Endodermal cell (in vitro differentiated cells): ENCODE results near the gene NOXA1. TPM values are rescaled to one million over a fixed set of nuclear protein-coding genes. Genes with fewer than 3 reads are reported as not detected.

Experiments used
- DNase-seq: peaks from one replicate; pipeline ENCODE4 v3.0.0-alpha.2; 2017
- H3K27ac ChIP-seq: 2 replicates; pipeline ENCODE4 v1.5.1; 2013; ENCODE audit warnings: mild to moderate bottlenecking, low read depth, low read length, moderate library complexity
- H3K27me3 ChIP-seq: 2 replicates; pipeline ENCODE4 v1.6.1; 2013; ENCODE audit warnings: mild to moderate bottlenecking, low read length, moderate library complexity; ENCODE audit not compliant: insufficient read depth, control insufficient read depth, poor library complexity, severe bottlenecking
- H3K36me3 ChIP-seq: 2 replicates; pipeline ENCODE4 v1.7.0; 2013; ENCODE audit warnings: mild to moderate bottlenecking, low read length, moderate library complexity; ENCODE audit not compliant: control insufficient read depth, insufficient read depth
- H3K4me1 ChIP-seq: one replicate; pipeline ENCODE4 v1.7.0; 2013; ENCODE audit warnings: low read length; ENCODE audit not compliant: control insufficient read depth, insufficient read depth
- H3K4me3 ChIP-seq: 2 replicates; pipeline ENCODE4 v1.5.1; 2013; ENCODE audit warnings: mild to moderate bottlenecking, low read length, moderate library complexity
- H3K9ac ChIP-seq: 2 replicates; pipeline ENCODE4 v1.6.1; 2013; ENCODE audit warnings: mild to moderate bottlenecking, low read length, moderate library complexity; ENCODE audit not compliant: poor library complexity, severe bottlenecking; ENCODE audit errors: extremely low read depth
- H3K9me3 ChIP-seq: 2 replicates; pipeline ENCODE4 v1.6.1; 2013; ENCODE audit warnings: mild to moderate bottlenecking, low read length, moderate library complexity; ENCODE audit not compliant: control insufficient read depth
- H3K27ac Mint-ChIP-seq: 2 replicates; pipeline ENCODE4 v1.8.0; 2020; ENCODE audit warnings: mixed read lengths
- H3K27me3 Mint-ChIP-seq: 2 replicates; pipeline ENCODE4 v1.8.0; 2021; ENCODE audit warnings: mild to moderate bottlenecking, mixed read lengths; ENCODE audit not compliant: insufficient read depth
- H3K36me3 Mint-ChIP-seq: 2 replicates; pipeline ENCODE4 v1.8.0; 2020; ENCODE audit warnings: low read depth, mixed read lengths
- H3K4me1 Mint-ChIP-seq: 2 replicates; pipeline ENCODE4 v1.8.0; 2020; ENCODE audit warnings: mixed read lengths
- H3K4me3 Mint-ChIP-seq: 2 replicates; pipeline ENCODE4 v1.8.0; 2020; ENCODE audit warnings: mild to moderate bottlenecking, moderate library complexity, mixed read lengths
- H3K9me3 Mint-ChIP-seq: 2 replicates; pipeline ENCODE4 v1.8.0; 2020; ENCODE audit warnings: mild to moderate bottlenecking, mixed read lengths
- WGBS, 2 experiments: methylation state at CpG; one replicate each; pipeline versions ENCODE4 v1.1.5 to v1.1.7; 2013; ENCODE audit warnings: missing lambda C conversion rate in 2 of 2, mixed read lengths in 1 of 2; ENCODE audit not compliant: insufficient coverage in 1 of 2, insufficient read length in 1 of 2; 5-methylcytosine and 5-hydroxymethylcytosine counted together
- total RNA-seq, 2 donors: library from RNA; stranded (reverse); fragmentation: NEBNext Ultra II Directional in 1 of 2; extraction: Animal tissue kit (Norgen Biotek cat#: 25700) in 1 of 2; gene quantifications; 2 replicates in 1 of 2; 3 replicates in 1 of 2; pipeline ENCODE4 v1.2.1, GENCODE V29; 2021
- TF ChIP-seq, protein P1 (sequence below): fragments of 200-600 bp; sonication (generic); conservative IDR thresholded peaks from 2 replicates; pipeline ENCODE4 v1.5.0; 2021; ENCODE audit warnings: antibody characterized with exemption, mild to moderate bottlenecking

Gene NOXA1
- total RNA-seq, 2 donors from 2014 or later = 5.0 to 5.9 TPM

DNA sequence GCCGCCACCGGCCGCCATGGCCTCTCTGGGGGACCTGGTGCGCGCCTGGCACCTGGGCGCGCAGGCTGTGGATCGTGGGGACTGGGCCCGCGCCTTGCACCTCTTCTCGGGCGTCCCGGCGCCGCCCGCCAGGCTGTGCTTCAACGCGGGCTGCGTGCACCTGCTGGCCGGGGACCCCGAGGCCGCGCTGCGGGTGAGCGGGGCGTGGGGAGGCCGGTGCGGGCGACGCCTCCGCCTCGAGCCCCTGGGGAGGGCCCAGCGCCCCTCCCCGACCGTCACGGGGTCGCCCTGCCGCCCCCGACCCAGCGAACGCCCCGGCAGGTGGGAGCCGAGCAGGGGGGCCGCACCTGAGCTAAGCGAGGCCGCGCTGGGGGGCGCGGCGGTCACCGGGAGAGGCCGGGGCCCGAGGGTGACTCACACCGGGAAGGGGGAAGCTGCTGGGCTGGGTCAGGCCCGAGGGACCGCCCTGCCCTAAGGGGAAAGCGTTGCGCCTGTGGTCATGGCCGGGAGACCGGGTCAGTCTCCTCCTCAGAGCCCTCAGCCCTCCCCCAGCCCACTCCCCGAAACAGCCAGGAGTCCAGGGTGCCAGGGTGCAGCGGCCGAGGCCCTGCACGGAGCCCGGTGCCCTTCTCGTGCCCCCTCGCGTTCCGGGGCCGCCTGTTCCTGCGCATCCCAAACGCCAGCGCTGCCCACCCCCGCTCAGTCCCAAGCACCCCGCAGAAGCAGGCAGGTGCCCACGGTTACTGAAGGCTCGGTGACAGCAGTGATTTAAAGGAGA lies 510 bp downstream of the NOXA1 start:
- 30 to 83% methylated on average over 15 to 77 of the region's 77 CpGs for WGBS, 2 experiments
- Histone ChIP-seq H3K27me3 (no peaks in the 10 kb centered on the region), H3K36me3 (peaks cover 5% of the 10 kb centered on the region), H3K9me3 (no peaks in the 10 kb centered on the region), H3K9ac (peak overlapping the region; percentile 20), H3K4me3 (peak overlapping the region; percentile 45), H3K27ac (no peak overlapping the region), H3K4me1 (no peaks in the 10 kb centered on the region)
- DNase-seq = no peak
- H3K27me3 Mint-ChIP-seq = peaks cover 8% of the 10 kb centered on the region
- no peak overlapping the region for H3K27ac Mint-ChIP-seq
- peak overlapping the region; percentile 76 for H3K4me3 Mint-ChIP-seq
- peaks cover 4% of the 10 kb centered on the region for H3K4me1 Mint-ChIP-seq
- peaks cover 2% of the 10 kb centered on the region for H3K36me3 Mint-ChIP-seq
- TF ChIP-seq, protein P1, sequence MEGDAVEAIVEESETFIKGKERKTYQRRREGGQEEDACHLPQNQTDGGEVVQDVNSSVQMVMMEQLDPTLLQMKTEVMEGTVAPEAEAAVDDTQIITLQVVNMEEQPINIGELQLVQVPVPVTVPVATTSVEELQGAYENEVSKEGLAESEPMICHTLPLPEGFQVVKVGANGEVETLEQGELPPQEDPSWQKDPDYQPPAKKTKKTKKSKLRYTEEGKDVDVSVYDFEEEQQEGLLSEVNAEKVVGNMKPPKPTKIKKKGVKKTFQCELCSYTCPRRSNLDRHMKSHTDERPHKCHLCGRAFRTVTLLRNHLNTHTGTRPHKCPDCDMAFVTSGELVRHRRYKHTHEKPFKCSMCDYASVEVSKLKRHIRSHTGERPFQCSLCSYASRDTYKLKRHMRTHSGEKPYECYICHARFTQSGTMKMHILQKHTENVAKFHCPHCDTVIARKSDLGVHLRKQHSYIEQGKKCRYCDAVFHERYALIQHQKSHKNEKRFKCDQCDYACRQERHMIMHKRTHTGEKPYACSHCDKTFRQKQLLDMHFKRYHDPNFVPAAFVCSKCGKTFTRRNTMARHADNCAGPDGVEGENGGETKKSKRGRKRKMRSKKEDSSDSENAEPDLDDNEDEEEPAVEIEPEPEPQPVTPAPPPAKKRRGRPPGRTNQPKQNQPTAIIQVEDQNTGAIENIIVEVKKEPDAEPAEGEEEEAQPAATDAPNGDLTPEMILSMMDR = peak; percentile 46
- no peaks in the 10 kb centered on the region for H3K9me3 Mint-ChIP-seq

DNA sequence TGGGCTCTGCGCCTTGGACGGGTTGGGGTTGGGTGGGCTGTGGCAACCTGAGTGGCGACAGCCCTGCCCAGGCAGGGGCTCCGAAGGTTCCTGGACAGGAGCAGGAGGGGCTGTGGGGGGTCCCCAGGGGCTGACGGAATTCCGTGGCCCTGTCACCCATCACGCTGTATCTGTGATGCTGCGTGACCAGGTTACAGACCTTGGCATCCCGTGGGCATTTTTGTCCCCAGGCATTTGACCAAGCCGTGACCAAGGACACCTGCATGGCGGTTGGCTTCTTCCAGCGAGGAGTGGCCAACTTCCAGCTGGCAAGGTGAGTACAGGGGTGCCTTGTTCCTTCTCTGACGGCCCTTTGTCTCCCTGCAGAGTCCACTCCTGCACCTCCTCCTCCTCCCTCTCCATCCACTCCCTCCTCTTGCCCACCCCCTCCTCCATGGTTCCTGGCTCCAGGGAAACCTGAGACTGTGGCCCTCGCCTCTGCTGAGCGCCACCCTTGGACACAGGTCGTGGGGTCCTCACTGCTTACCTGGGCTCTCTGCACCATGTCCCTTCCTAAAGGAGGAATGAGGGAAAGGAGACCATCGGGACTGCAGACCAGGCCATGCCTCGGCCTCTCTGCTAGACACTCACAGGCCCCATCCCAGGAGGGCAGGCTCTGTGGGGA lies 3.0 kb downstream of the NOXA1 start:
- no peaks in the 10 kb centered on the region for H3K36me3 Mint-ChIP-seq
- H3K4me3 Mint-ChIP-seq = no peak overlapping the region
- Histone ChIP-seq H3K27me3 (no peaks in the 10 kb centered on the region), H3K36me3 (no peaks in the 10 kb centered on the region), H3K4me1 (no peaks in the 10 kb centered on the region), H3K4me3 (no peak overlapping the region), H3K9me3 (no peaks in the 10 kb centered on the region), H3K27ac (no peak overlapping the region), H3K9ac (no peak overlapping the region)
- DNase-seq = no peak
- peaks cover 4% of the 10 kb centered on the region for H3K4me1 Mint-ChIP-seq
- TF ChIP-seq, protein P1 = no peak
- H3K27ac Mint-ChIP-seq = no peak overlapping the region
- H3K27me3 Mint-ChIP-seq = peaks cover 8% of the 10 kb centered on the region
- no peaks in the 10 kb centered on the region for H3K9me3 Mint-ChIP-seq
- WGBS, 2 experiments = 93 to 94% methylated on average over 11 to 18 of the region's 18 CpGs

DNA sequence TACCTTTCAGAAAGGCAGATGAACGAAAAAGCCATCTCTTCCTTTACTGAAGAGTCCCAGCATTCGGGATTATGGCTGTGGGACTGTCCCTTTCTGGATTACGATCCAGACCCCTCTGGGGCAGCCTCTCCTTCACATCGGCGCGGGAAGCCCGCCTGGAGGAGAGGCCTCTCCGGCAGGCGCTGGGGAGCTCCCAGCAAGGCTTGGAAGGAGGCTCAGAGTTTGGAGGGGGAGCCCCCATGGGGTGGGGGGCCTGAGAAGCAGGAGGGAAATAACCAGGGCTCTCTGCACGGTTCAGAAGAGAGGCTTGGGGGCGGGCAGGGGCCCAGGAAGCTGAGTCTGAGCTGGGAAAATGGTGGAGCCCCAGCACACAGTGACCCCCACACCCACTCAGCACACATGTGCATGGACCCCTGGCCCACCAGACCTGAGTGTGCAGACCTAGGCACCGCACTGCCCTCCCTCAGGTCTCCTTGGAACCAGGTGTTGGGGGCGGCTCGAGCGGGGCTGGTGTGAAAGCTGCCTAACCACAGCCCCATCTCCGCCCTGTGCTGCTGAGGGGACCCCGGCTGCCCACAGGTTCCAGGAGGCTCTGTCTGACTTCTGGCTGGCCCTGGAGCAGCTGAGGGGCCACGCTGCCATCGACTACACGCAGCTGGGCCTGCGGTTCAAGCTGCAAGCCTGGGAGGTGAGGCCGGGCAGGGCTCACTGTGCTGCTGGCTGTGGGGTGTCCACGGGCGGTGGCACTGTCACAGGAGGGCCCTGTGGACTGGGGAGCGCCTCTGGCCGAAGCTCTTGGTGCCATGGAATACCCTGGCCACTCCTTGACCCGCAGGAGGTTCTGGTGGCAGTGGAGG lies 4.5 kb downstream of the NOXA1 start:
- H3K27ac ChIP-seq = no peak overlapping the region
- no peaks in the 10 kb centered on the region for H3K27me3 ChIP-seq
- 87 to 90% methylated on average over 13 to 27 of the region's 27 CpGs for WGBS, 2 experiments
- Mint-ChIP-seq H3K9me3 (no peaks in the 10 kb centered on the region), H3K4me3 (no peak overlapping the region), H3K27me3 (peaks cover 8% of the 10 kb centered on the region), H3K27ac (no peak overlapping the region), H3K36me3 (no peaks in the 10 kb centered on the region), H3K4me1 (no peaks in the 10 kb centered on the region)
- TF ChIP-seq, protein P1 = peak; percentile 33
- H3K4me3 ChIP-seq = no peak overlapping the region
- H3K4me1 ChIP-seq = no peaks in the 10 kb centered on the region
- H3K9ac ChIP-seq = no peak overlapping the region
- no peak for DNase-seq
- H3K36me3 ChIP-seq = no peaks in the 10 kb centered on the region
- H3K9me3 ChIP-seq = no peaks in the 10 kb centered on the region
